Suprapubic skin (tissue), 4 donors: ENCODE results near the gene ZNF790.

Experiments
- CTCF ChIP-seq, 2 donors: fragments of 200-600 bp in 1 of 2; fragments of 450-650 bp in 1 of 2; sonication (generic) in 1 of 2; IDR thresholded peaks; one replicate each; pipeline ENCODE4 v1.5.1; 2016 to 2019; ENCODE audit warnings: antibody characterized with exemption in 2 of 2, mild to moderate bottlenecking in 1 of 2, moderate library complexity in 1 of 2
- EP300 ChIP-seq: sonication (generic); formaldehyde crosslinking; IDR thresholded peaks from one replicate; pipeline ENCODE4 v1.6.1; 2017; ENCODE audit warnings: antibody characterized with exemption
- POLR2A ChIP-seq, 2 donors: fragments of 450-650 bp; IDR thresholded peaks; one replicate each; pipeline ENCODE4 v1.6.1; 2017; ENCODE audit warnings: antibody characterized with exemption in 2 of 2, mild to moderate bottlenecking in 2 of 2, moderate library complexity in 2 of 2
- POLR2AphosphoS5 ChIP-seq, 3 donors: sonication (generic); formaldehyde crosslinking; IDR thresholded peaks; one replicate each; pipeline ENCODE4 v1.6.1; 2017; ENCODE audit warnings: antibody characterized with exemption in 3 of 3

DNA sequence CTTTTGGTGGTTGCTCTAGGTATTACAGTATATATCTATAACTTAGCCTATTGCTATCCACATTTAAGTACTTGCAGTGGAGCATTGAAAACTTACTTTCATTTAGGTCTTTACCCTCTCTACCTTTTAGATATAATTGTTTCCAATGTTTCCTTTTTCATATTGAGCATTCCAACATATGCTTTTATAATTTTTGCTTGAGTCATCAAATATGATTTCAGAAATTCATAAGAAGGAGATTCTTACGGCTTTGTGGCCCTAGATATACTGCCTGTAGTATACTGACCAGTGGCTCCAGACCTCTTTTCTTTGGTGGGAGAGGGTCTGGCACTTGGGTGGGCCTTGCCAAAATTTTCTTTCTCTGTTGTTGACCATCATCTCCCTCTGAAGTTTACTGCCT lies 32.8 kb downstream of the ZNF790 start:
- TF ChIP-seq CTCF (IDR thresholded peaks at IDR 0.05) (no peak), POLR2A (IDR thresholded peaks at IDR 0.05) (no peak), POLR2AphosphoS5 (IDR thresholded peaks at IDR 0.05) (no peak), EP300 (no peak)
